ENCODE results near the gene PANK3.
"Not testable (repeated sequence)": the region's sequence is repeated elsewhere in the genome, so short reads cannot be mapped to it uniquely, and the experiment has no call there.

Gene PANK3

GRCh38 chr5:168591302-168592013, 12.3 kb upstream of the PANK3 start:
- DNase-seq, result no peak

DNA sequence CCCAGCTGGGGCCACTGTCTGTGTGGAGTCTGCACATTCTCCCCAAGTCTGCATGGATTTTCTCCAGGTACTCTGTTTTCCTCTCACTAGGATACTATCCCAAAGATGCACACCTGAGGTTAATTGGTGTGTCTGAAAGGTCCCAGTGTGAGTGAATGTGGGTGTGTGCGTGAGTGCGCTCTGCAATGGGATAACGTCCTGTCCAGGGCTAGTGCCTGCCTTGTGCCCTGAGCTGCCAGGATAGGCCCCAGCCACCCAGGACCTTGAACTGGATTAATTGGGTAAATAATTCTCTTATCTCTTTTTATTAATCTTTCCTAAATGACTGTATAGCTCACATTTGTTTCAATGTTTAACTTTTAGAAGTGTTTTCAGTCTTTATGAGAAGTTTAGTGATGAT, 11.5 kb upstream of the PANK3 start:
- DNase-seq, result no peak

DNA sequence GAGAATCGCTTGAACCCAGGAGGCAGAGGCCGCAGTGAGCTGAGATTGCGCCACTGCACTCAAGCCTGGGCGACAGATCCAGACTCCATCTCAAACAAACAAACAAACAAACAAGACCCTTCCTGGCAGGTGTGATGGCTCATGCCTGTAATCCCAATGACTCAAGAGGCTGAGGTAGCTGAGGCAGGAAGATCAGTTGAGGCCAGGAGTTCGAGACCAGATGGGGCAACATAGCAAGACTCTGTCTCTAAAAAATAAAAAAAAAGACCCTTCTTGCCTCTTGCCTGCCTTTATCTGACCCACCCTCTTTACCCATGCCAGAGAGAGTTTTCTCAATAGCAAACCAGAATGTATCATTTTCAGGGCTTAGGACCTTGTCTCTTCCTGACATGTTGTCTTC, 8.8 kb upstream of the PANK3 start:
- no peak for DNase-seq

DNA sequence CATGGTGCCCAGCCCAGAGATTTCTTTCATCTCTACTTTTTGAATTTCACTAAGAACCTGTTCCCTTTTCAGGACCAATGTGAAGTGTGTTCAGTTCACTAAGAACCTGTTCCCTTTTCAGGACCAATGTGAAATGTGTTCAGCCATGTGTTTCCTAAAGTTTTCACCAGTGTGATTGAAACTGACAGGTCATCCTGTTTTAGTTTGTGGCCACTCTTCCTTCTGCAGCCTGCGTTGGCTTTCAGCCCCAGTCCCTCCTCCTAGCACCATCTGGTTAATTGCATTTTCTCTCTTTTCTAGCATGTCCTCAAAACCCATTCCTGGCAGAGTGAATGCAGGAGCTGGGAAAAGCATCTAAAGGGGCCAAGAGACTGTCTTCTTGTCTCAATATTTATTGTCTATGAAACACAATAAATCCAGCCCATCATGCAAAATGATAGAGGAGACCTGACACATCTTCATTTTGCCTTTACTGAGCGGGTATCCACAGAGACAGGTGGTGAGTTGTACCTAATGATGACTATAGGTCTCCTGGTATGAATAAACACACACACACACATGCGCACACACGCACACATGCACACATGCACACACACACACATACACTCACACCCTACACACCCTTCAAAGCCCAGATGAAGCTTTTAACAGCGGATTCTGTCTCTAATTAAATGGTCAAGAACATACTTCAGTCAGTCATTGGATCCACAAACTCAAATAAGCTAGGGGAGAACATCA, 6.1 kb upstream of the PANK3 start:
- DNase-seq, result peak; percentile 7

- DNase-seq, result no peak
Observed at GRCh38 chr5:168583742-168584482, 4.7 kb upstream of the PANK3 start.

DNA sequence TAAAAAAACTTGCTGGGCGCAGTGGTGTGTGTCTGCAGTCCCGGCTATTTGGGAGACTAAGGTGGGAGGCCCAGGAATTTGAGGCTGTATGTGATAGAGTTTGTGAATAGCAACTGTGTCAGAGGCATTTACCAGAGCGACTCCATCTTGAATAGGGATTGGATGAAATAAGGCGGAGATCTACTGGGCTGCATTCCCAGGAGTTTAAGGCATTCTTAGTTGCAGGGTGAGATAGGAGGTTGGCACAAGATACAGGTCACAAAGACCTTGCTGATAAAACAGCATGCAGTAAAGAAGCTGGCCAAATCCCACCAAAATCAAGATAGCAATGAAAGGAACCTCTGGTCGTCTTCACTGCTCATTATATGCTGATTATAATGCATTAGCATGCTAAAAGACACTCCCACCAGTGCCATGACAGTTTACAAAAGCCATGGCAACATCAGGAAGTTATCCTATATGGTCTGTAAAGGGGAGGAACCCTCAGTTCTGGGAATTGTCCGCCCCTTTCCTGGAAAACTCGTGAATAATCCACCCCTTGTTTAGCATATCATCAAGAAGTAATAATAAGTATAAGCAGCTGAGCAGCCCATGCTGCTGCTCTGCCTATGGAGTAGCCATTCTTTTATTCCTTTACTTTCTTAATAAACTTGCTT, 1.8 kb upstream of the PANK3 start:
- not testable (repeated sequence) for DNase-seq

- DNase-seq, result no peak
Observed at GRCh38 chr5:168580227-168580508, 1.0 kb upstream of the PANK3 start.

- DNase-seq, result peak; percentile 98
Observed at GRCh38 chr5:168579488-168580226, 489 bp upstream of the PANK3 start.

DNA sequence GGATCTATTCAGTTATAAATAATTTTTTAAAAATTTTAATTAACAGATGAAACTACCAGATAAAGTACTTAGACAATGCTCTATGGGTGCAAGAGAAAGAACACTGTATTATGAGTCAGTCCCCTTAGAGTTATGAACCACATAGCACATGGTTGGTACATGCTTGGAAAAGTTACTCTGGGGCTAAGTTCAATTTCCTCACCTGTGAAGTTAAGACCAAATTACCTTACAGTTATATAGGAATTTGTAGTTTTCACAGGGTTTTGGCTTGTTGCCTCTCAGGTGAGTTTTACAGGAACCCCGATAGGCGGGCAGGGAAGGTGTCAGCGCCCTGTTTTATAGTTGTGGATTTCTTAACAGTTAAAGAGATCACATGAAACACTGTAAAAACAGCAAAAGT, 1.2 kb downstream of the PANK3 start:
- DNase-seq, result peak; percentile 7

DNA sequence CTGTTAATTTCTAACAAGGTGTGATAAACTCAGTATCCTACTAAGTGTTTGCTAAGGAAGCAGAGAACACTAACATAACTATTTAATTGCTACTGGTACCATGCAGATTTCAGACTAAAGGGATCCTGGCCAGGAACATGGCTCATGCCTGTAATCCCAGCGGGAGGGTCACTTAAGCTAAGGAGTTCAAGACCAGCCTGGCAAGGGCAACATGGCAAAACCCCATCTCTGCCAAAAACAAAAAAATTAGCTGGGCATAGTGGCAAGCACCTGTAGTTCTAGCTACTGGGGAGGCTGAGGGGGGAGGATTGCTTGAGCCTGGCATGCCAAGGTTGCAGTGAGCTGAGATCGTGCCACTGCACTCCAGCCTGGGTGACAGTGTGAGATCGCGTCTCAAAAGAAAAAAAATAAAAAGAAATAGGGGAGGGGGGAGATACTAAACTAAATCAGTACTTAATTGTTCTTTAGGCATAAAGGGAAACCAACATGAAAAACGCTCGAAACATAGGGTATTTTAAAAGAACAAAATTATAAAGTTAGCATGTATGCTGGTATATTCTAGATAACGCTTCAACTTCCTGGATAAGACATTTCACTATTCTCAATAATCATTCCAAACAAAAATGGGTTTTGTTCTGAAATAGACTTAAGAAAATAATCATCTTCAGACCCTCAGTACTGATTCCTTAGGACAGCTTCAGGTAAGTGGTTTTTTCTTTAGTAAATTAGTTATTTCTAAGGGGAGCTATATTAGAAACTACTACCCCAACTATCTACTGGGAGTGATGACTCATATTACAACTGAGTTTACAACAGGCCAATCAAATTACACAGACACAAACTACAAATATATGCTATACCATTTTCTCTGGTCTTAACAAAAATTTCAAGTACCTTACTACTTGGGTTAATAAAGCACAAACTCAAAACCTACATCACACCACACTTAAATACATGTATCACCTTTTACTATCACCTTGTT, 3.5 kb downstream of the PANK3 start:
- no peak for DNase-seq

DNA sequence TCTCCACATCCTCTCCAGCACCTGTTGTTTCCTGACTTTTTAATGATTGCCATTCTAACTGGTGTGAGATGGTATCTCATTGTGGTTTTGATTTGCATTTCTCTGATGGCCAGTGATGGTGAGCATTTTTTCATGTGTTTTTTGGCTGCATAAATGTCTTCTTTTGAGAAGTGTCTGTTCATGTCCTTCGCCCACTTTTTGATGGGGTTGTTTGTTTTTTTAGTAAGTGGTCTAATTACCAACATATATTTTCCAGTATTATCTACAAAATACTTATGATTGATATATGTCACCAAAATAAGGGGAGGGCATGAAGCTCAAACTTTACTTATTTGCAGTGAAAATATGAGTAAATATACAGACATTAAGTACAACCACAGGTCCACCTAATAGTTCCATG, 5.0 kb downstream of the PANK3 start:
- not testable (repeated sequence) for DNase-seq

GRCh38 chr5:168573663-168574062, 5.5 kb downstream of the PANK3 start:
- DNase-seq, result not testable (repeated sequence)

- no peak for DNase-seq
Observed at GRCh38 chr5:168570490-168571328, 8.5 kb downstream of the PANK3 start.

- no peak for DNase-seq
Observed at GRCh38 chr5:168568738-168569137, 10.4 kb downstream of the PANK3 start.

DNA sequence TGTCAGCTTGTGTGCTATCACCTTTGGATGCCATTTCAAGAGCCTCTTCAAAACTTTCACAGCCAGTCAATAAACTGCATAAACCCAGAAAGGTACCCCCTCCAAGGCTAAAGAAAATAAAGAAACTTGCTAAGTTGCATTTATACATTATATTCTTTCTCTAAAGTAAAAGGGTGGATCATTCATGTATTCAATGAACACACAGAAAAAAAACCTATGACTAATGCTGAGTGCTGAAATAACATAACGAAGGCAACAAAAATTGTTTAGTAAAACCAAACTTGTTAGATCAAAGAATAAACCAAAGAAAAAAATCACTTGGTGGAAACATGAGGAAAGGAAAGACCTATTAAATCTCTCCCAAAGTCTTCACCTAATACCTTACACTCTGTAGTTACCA, 15.2 kb downstream of the PANK3 start:
- DNase-seq, result no peak

- no peak for DNase-seq
Observed at GRCh38 chr5:168562279-168562678, 16.9 kb downstream of the PANK3 start.

- DNase-seq, result no peak
Observed at GRCh38 chr5:168557389-168557788, 21.8 kb downstream of the PANK3 start.

- DNase-seq, result no peak
Observed at GRCh38 chr5:168553377-168554130, 25.6 kb downstream of the PANK3 start.

- DNase-seq, result no peak
Observed at GRCh38 chr5:168552146-168552545, 27.0 kb downstream of the PANK3 start.

DNA sequence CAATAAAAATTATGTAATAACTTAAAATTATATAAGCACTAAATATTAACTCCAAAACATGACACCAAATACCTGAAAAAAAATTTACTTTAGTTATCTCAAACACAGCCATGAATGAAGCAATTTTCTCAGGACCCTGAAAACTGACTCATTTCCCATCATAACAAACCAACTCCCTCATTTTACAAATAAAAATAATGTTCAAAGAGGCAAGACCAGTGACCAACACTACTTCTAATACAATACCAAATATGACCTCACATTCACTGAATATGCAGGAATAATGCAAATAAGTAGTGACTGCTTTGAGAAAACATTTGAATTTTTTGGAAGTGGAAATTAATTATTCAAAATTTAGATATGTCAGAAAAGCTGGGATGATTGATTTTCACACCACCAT, 28.5 kb downstream of the PANK3 start:
- no peak for DNase-seq

Data from RPMI8226 (cell line).